Trophoblast cell (in vitro differentiated cells and primary cell): ENCODE data around the gene ABCA5.

Source experiments
- DNase-seq, 2 donors: peaks; one replicate each; pipeline ENCODE4 v3.0.0-alpha.2; 2016
- H2AFZ ChIP-seq: 2 replicates; pipeline ENCODE4 v1.6.1; 2013; ENCODE audit warnings: low read length, moderate library complexity, mild to moderate bottlenecking; ENCODE audit not compliant: insufficient read depth, poor library complexity
- H2AK5ac ChIP-seq: 2 replicates; pipeline ENCODE4 v1.6.1; 2013; ENCODE audit warnings: mild to moderate bottlenecking, low read length
- H2BK120ac ChIP-seq: 2 replicates; pipeline ENCODE4 v1.6.1; 2013; ENCODE audit warnings: low read length, mild to moderate bottlenecking, moderate library complexity; ENCODE audit not compliant: insufficient read depth, poor library complexity
- H2BK12ac ChIP-seq: 2 replicates; pipeline ENCODE4 v1.6.1; 2013; ENCODE audit warnings: mild to moderate bottlenecking, low read length, moderate library complexity
- H2BK5ac ChIP-seq: 2 replicates; pipeline ENCODE4 v1.6.1; 2013; ENCODE audit warnings: low read length, low read depth, moderate library complexity, mild to moderate bottlenecking; ENCODE audit not compliant: poor library complexity
- H3K14ac ChIP-seq: 2 replicates; pipeline ENCODE4 v1.6.1; 2013; ENCODE audit warnings: mild to moderate bottlenecking, low read length
- H3K18ac ChIP-seq: 2 replicates; pipeline ENCODE4 v1.6.1; 2013; ENCODE audit warnings: mild to moderate bottlenecking, low read length
- H3K23ac ChIP-seq: 2 replicates; pipeline ENCODE4 v1.6.1; 2013; ENCODE audit warnings: low read length
- H3K27ac ChIP-seq: 2 replicates; pipeline ENCODE4 v1.5.1; 2013; ENCODE audit warnings: low read depth, mild to moderate bottlenecking, inconsistent platforms, low read length, moderate library complexity
- H3K27me3 ChIP-seq: 2 replicates; pipeline ENCODE4 v1.6.1; 2013; ENCODE audit warnings: inconsistent platforms, mild to moderate bottlenecking, low read length, moderate library complexity; ENCODE audit not compliant: insufficient read depth
- H3K36me3 ChIP-seq, 2 experiments: 1 replicate in 1 of 2; 2 replicates in 1 of 2; pipeline ENCODE4 v1.6.1; 2013; ENCODE audit warnings: low read length in 2 of 2, mild to moderate bottlenecking in 2 of 2, moderate library complexity in 1 of 2; ENCODE audit not compliant: insufficient read depth in 2 of 2, control insufficient read depth in 1 of 2
- H3K4ac ChIP-seq: 2 replicates; pipeline ENCODE4 v1.6.1; 2013; ENCODE audit warnings: low read depth, mild to moderate bottlenecking, low read length, moderate library complexity
- H3K4me1 ChIP-seq, 2 experiments: 1 replicate in 1 of 2; 2 replicates in 1 of 2; pipeline ENCODE4 v1.6.1; 2013; ENCODE audit warnings: low read length in 2 of 2, mild to moderate bottlenecking in 2 of 2, moderate library complexity in 1 of 2; ENCODE audit not compliant: insufficient read depth in 2 of 2, control insufficient read depth in 1 of 2
- H3K4me2 ChIP-seq: 2 replicates; pipeline ENCODE4 v1.6.1; 2013; ENCODE audit warnings: inconsistent platforms, mild to moderate bottlenecking, low read length, moderate library complexity
- H3K4me3 ChIP-seq: 2 replicates; pipeline ENCODE4 v1.5.1; 2013; ENCODE audit warnings: mild to moderate bottlenecking, low read depth, low read length, inconsistent platforms
- H3K79me1 ChIP-seq: one replicate; pipeline ENCODE4 v1.6.1; 2013; ENCODE audit warnings: low read length
- H3K79me2 ChIP-seq: 2 replicates; pipeline ENCODE4 v1.6.1; 2013; ENCODE audit warnings: low read length, mild to moderate bottlenecking; ENCODE audit not compliant: control insufficient read depth, insufficient read depth, poor library complexity
- H3K9ac ChIP-seq: 2 replicates; pipeline ENCODE4 v1.6.1; 2013; ENCODE audit warnings: mild to moderate bottlenecking, low read length
- H3K9me3 ChIP-seq: 2 replicates; pipeline ENCODE4 v1.6.1; 2013; ENCODE audit warnings: low read depth, mild to moderate bottlenecking, control low read depth, inconsistent platforms, low read length; ENCODE audit not compliant: insufficient read depth
- H4K12ac ChIP-seq: 2 replicates; pipeline ENCODE4 v1.6.1; 2013; ENCODE audit warnings: low read depth, mild to moderate bottlenecking, low read length, moderate library complexity
- H4K8ac ChIP-seq: 2 replicates; pipeline ENCODE4 v1.6.1; 2013; ENCODE audit warnings: low read depth, mild to moderate bottlenecking, low read length, moderate library complexity
- H4K91ac ChIP-seq: one replicate; pipeline ENCODE4 v1.6.1; 2013; ENCODE audit warnings: low read depth, mild to moderate bottlenecking, low read length, moderate library complexity
- WGBS: extraction: QIAGEN DNeasy Blood & Tissue Kit; methylation state at CpG from one replicate; pipeline ENCODE4 v1.1.7; 2013; ENCODE audit warnings: missing lambda C conversion rate; ENCODE audit not compliant: insufficient read length, insufficient coverage; ENCODE audit errors: extremely low coverage; 5-methylcytosine and 5-hydroxymethylcytosine counted together

ABCA5 gene

DNA sequence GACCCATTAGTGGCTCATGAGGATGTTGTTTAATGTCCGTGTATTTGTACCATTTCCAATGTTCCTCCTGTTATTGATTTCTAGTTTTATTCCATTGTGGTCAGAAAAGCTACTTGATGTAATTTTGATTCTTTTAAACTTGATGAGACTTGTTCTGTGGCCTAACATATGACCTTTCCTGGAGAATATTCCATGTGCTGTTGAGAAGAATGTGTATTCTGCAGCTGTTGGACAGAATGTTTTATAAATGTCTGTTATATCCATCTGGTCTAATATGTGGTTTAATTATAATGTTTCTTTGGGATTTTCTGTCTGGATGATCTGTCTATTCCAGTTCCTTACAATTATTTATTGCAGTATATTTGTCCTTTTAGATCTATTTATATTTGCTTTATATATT, 95.4 kb downstream of the ABCA5 start:
- no peak for DNase-seq
- H2BK120ac ChIP-seq, result no peak overlapping the region
- no peak overlapping the region for H3K4me3 ChIP-seq
- H3K23ac ChIP-seq, result no peak overlapping the region
- no peak overlapping the region for H3K14ac ChIP-seq
- no peak overlapping the region for H2AFZ ChIP-seq
- no CpG with 5 or more reads among the region's 1 CpG for WGBS
- no peak overlapping the region for H3K4me2 ChIP-seq
- H2BK12ac ChIP-seq, result no peak overlapping the region
- H3K9me3 ChIP-seq, result no peaks in the 10 kb centered on the region
- H4K12ac ChIP-seq, result no peak overlapping the region
- H3K4me1 ChIP-seq, result no peaks in the 10 kb centered on the region
- no peak overlapping the region for H4K91ac ChIP-seq
- H3K4ac ChIP-seq, result no peak overlapping the region
- H2BK5ac ChIP-seq, result no peak overlapping the region
- H2AK5ac ChIP-seq, result no peak overlapping the region
- no peak overlapping the region for H3K27ac ChIP-seq
- no peak overlapping the region for H3K18ac ChIP-seq
- no peaks in the 10 kb centered on the region for H3K79me2 ChIP-seq
- H3K27me3 ChIP-seq, result no peaks in the 10 kb centered on the region
- H3K9ac ChIP-seq, result no peak overlapping the region
- no peaks in the 10 kb centered on the region for H3K36me3 ChIP-seq
- no peaks in the 10 kb centered on the region for H3K79me1 ChIP-seq
- no peak overlapping the region for H4K8ac ChIP-seq

- no peaks in the 10 kb centered on the region for H3K36me3 ChIP-seq
- H3K79me1 ChIP-seq, result no peaks in the 10 kb centered on the region
- H4K8ac ChIP-seq, result no peak overlapping the region
- no peak overlapping the region for H3K4me3 ChIP-seq
- no peaks in the 10 kb centered on the region for H3K27me3 ChIP-seq
- no peak overlapping the region for H2AK5ac ChIP-seq
- no peak overlapping the region for H2AFZ ChIP-seq
- WGBS, result no CpG with 5 or more reads among the region's 3 CpGs
- no peak overlapping the region for H3K9ac ChIP-seq
- H2BK5ac ChIP-seq, result no peak overlapping the region
- H4K91ac ChIP-seq, result no peak overlapping the region
- no peak overlapping the region for H3K23ac ChIP-seq
- H3K4me1 ChIP-seq, result no peaks in the 10 kb centered on the region
- no peak overlapping the region for H4K12ac ChIP-seq
- no peak overlapping the region for H2BK12ac ChIP-seq
- H3K79me2 ChIP-seq, result no peaks in the 10 kb centered on the region
- no peak overlapping the region for H2BK120ac ChIP-seq
- no peak overlapping the region for H3K27ac ChIP-seq
- H3K4me2 ChIP-seq, result no peak overlapping the region
- H3K9me3 ChIP-seq, result no peaks in the 10 kb centered on the region
- H3K18ac ChIP-seq, result no peak overlapping the region
- DNase-seq, result no peak
- H3K14ac ChIP-seq, result no peak overlapping the region
- H3K4ac ChIP-seq, result no peak overlapping the region
These were observed 96.0 kb downstream of the ABCA5 start for GRCh38 chr17:69230939-69231338.

DNA sequence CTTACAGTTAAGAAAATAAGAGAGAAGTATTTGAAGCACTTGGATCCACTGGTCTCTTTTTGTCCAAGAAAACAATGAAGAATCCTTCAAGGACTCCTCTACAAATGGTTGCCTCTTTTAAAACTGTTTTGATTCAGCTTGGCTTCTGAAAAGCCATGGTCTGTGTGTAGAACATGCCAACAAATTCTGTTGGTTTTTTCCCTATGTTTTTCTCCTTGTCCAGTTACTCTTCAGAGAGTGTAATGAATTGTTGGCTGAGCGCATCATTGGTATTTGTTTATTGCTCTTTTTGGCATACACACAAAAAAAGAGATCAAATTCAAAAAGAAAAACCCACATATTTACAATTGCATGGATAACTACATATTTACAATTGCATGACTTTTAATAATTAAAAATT, 98.4 kb downstream of the ABCA5 start, which contains the start of gene ABCA10:
Gene ABCA10, minus strand, starts transcription at position 249 of the 400 bp plus-strand sequence. CDS start 3,466 bp downstream, outside the sequence.
- no peak for DNase-seq
- Histone ChIP-seq H3K27me3 (no peaks in the 10 kb centered on the region), H3K14ac (no peak within 1 kb of the TSS), H2BK120ac (no peak within 1 kb of the TSS), H3K79me2 (no peaks in the 10 kb centered on the region), H2BK5ac (no peak within 1 kb of the TSS), H3K4me1 (no peaks in the 10 kb centered on the region), H4K91ac (no peak within 1 kb of the TSS), H3K4me3 (no peak within 1 kb of the TSS), H3K36me3 (no peaks in the 10 kb centered on the region), H3K27ac (no peak within 1 kb of the TSS), H3K18ac (no peak within 1 kb of the TSS), H4K12ac (no peak within 1 kb of the TSS), H3K4me2 (no peak within 1 kb of the TSS), H2AFZ (no peak within 1 kb of the TSS), H3K9me3 (no peaks in the 10 kb centered on the region), H2AK5ac (no peak within 1 kb of the TSS), H4K8ac (no peak within 1 kb of the TSS), H2BK12ac (no peak within 1 kb of the TSS), H3K23ac (no peak within 1 kb of the TSS), H3K79me1 (no peaks in the 10 kb centered on the region), H3K4ac (no peak within 1 kb of the TSS), H3K9ac (no peak within 1 kb of the TSS)
- no CpG with 5 or more reads among the region's 1 CpG for WGBS

DNA sequence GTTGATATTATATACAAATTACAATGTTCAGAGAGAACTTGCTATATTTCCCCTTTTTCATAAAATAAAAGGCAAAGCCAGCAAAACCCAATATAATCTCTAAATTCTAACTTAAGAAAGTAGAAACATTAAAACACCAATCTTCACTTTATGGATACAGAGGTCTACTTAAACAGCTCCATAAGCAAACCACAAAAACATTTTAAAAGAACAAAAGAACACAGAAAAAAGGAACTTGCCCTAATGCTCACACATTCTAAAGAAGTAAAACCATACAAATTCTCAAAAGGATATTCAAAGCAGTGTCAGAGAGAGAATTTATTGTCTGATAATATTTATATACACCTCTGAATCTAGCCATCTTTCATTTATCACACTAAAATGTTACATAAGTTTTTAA, 98.9 kb downstream of the ABCA5 start:
- H3K4ac ChIP-seq, result no peak overlapping the region
- no peak overlapping the region for H3K14ac ChIP-seq

More for the DNA sequence above, 98.9 kb downstream of the ABCA5 start:
- Histone ChIP-seq H2BK5ac (no peak overlapping the region), H4K8ac (no peak overlapping the region), H3K4me1 (no peaks in the 10 kb centered on the region), H4K12ac (no peak overlapping the region), H2AK5ac (no peak overlapping the region), H3K9ac (no peak overlapping the region), H3K27me3 (no peaks in the 10 kb centered on the region), H3K4me3 (no peak overlapping the region), H3K27ac (no peak overlapping the region), H3K36me3 (no peaks in the 10 kb centered on the region), H2AFZ (no peak overlapping the region), H3K4me2 (no peak overlapping the region), H3K9me3 (no peaks in the 10 kb centered on the region), H3K18ac (no peak overlapping the region), H3K79me1 (no peaks in the 10 kb centered on the region), H2BK120ac (no peak overlapping the region), H3K79me2 (no peaks in the 10 kb centered on the region), H4K91ac (no peak overlapping the region), H2BK12ac (no peak overlapping the region), H3K23ac (no peak overlapping the region)
- no peak for DNase-seq
